HG02678 (cell line): ENCODE measurements around the gene KCNIP4.
"Not testable (repeated sequence)": the region's sequence is repeated elsewhere in the genome, so short reads cannot be mapped to it uniquely, and the experiment has no call there.

Experiments
- ATAC-seq: cut with Tn5 transposase; IDR thresholded peaks from one replicate; pipeline ENCODE4 v1.9.1; 2021; ENCODE audit warnings: mild to moderate bottlenecking, moderate library complexity; ENCODE audit not compliant: unreplicated experiment

KCNIP4 gene

GRCh38 chr4:21380861-21381260 lies 567.7 kb downstream of the KCNIP4 start:
- no peak for ATAC-seq

DNA sequence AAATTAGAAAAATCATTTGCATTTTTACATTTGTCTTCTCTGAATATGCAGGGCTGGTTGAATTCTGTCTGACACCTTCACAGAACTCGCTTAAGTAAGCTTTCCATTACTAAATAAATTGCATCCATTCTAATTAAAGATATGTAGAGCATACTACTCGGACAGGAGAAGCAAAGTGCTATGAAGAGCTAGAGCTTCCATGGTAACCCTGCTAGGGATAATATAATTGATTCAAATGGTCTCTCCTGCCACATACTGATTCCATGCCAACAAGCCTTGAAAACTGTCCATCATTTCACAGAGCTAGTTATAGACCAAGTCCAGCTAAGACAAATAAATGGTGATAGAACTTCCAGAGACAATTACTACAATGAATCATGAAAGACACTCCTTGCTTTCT lies 571.5 kb downstream of the KCNIP4 start:
- ATAC-seq, result no peak

DNA sequence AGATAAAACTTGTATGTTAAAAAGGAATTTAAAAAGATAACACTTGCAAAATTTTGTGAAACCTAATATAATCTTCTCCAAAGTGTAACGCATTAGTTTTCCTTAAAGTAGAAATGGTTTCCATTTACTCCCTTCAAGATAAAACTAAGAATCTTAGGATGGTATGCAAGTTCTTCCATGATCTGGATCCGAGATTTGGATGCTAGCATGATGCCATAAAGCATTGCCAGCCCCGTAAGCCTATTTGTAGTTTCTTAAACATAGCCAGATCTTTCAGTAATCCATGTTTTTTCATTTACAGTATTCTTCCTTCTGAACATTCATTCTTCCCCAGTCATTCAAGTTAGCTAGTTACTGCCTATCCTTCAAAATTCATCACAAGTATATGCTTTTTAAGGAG lies 572.4 kb downstream of the KCNIP4 start:
- no peak for ATAC-seq

DNA sequence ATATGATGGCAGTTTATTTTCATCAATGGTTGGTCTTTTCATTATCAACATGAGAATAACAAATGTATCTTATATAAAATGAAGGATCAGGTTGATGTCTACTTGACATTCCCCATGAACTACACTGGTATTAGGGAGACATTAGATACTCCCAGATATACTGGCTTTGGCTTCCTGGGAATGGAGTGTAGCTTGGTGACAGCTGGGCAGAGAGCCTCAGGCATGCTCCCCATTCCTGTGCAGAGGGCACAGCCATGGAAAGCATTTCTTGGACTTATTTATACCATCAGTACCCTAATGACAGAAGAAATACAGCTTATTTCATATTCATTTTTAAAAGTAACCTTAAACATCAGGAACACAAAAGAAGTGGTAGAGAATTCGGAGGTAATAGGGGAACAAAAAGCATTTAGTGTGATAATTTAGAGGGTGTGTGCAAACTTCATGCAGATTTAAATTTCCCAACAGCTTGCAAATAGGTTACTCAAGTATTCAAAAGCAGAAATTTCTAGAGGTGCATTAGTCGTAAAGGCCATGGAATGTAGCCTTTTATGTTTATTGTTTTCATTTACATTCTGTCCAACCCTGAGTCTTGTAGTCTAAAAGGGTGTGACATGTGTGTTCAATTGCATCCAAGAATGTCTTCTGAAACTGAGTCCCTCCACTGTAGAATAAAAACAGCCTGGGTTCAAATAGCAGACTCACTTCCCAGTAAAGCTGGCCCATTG lies 573.8 kb downstream of the KCNIP4 start:
- ATAC-seq, result no peak

DNA sequence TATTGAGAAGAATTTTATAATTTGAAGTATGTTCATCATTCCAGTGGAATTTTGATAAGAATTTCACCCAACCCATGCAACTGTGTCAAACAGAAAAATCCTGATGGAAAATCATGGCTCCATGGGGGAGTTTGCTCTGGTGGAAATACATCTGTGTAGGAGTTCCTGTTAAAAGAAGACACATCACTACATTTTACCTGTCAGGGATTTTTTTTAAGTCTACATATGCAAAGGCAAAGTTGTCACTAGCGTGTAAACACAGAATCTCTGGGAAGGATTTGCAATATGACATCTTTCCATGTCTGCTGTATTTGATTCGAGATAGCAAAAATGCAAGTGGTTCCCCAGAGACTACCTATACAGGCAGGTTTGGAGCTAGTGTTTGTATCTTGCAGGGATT lies 581.0 kb downstream of the KCNIP4 start:
- no peak for ATAC-seq

DNA sequence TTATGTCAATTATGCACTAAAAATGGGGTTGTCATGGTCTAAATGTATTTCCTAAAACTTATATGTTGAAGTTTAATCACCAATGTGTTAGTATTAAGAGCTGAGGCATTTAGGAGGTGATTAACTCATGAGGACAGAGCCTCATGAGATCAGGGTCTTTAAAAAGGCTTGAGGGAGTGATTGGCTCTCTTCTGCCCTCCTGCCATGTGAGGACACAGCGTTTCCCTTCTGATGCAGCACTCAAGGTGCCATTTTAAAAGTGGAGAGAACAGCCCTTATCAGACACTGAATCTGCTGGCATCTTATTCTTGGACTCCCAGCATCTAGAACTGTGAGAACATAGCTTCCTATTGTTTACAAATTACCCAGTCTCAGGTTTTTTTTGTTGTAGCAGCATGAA lies 581.7 kb downstream of the KCNIP4 start:
- no peak for ATAC-seq

DNA sequence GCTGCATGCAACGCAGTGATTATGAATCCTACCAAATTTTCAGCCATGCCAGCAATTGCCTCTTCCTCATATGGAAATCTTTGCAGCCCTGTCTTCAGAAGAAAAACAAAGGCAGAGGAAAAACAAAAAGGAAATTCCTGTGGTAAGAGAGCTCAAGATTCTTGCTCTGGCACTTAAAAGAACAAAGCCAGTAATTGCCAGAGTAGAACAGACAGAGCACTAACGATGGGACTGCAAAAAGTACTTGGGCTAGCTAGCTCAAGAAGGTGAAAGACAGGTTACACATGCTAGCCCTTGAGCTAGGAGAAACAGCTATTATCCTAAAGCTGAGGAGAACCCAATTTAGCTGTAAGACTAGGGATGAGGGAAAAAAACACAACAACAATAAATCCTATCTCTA lies 582.3 kb downstream of the KCNIP4 start:
- no peak for ATAC-seq

DNA sequence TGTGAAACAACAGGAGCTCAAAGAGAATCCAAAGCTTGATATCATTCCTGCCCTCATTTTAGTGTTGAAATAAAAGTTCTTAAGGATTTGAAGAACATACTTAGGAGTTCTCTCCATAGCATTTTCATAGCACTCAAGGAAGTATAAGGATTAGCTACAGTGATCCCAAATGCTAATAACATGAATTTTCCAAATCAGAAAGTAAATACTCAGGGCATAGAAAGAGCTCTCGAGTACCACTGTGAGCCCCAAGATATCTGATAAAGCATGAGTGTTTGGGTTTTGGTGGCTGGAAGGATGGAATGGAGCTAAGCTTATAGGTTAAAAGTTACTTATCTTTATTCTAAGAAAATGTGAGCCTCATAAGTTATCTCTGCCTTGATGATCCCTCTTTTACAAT lies 584.9 kb downstream of the KCNIP4 start:
- ATAC-seq, result no peak

DNA sequence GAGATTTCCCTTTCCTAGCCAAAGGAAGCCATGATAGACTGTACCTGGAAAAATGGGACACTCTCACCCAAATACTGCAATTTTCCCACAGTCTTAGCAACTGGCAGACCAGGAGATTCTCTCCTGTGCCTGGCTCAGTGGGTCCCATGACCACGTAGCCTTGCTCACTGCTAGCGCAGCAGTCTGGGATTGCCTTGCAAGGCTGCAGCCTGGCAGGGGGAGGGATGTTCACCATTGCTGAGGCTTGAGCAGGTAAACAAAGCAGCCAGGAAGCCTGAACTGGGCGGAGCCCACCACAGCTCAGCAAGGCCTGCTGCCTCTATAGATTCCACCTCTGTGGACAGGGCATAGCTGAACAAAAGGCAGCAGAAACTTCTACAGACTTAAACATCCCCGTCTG lies 596.2 kb downstream of the KCNIP4 start:
- not testable (repeated sequence) for ATAC-seq

DNA sequence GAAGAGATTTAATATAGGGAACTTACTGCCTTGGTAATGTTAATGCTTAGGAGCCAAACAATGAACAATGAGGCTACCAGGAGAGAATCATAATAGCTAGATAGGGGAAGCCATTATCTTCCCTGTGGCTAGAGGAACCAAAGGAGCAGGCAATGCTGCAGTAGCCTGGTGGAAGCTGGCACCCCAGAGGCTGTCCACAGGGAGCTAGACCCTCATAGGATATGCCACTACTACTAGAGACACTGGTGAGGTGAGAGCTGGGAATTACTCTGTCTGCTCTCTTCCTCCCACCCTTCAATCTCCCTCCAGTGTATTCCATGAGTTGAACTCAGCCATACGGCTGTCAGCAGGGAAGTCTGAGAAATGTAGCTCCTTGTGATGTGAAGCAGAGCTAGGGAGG lies 601.4 kb downstream of the KCNIP4 start:
- ATAC-seq, result no peak

- no peak for ATAC-seq
Observed at GRCh38 chr4:21327976-21328700, 620.4 kb downstream of the KCNIP4 start.

DNA sequence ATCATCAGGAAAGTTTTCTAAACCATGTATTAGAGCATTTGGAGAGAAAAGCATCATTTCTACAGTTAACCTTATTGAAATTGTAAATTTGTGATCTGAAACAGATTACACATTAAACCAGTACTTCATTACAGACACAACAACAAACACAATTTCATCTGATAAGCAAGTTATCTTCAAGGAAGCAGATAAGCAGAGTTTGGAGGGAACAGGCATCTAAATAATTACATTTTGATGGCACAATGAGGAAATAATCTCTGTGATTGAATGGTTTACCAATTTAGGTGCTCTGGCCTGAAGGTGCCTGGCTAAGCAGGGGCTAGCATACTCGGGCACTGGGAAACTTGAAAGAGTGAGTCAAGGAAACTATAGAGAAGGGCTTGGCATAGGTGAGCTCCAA lies 628.5 kb downstream of the KCNIP4 start:
- ATAC-seq, result no peak

DNA sequence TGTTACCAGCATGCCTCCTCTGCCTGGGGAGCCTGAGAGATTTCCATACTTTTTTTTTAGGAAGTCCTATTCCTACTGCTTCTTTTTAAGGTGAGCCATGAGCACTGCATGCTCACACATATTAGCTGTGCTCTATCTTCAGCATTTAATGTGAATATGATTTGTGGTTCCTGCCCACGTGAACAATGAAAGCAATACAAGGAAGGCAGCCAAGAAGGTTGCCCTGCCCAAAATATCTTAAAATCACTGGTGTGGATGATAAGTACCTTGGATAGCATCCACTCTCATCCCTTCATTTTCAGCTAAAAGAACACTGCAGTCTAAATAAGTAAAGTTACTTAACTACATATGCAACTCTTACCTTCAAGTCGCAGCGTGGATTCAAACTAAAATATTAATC lies 640.9 kb downstream of the KCNIP4 start:
- ATAC-seq, result no peak

DNA sequence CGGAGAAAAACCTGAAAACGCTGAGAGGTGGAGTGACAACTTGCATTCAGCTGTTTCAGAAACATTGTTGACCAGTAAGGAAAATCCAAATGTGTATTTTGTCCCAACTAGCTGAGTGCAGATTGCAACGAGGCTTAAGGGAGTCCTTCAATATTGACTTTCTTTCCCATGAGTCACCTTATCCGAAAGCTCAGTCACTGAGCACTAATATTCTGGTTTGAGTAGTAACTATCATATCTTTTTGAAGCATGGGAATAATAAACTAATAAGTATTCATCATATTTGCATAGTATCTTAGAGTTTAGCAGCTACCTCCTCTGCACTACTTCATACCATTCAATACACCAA lies 644.1 kb downstream of the KCNIP4 start:
- no peak for ATAC-seq

- ATAC-seq, result no peak
Observed at GRCh38 chr4:21290562-21290961, 658.0 kb downstream of the KCNIP4 start.

- no peak for ATAC-seq
Observed at GRCh38 chr4:21276046-21276445, 672.5 kb downstream of the KCNIP4 start.

DNA sequence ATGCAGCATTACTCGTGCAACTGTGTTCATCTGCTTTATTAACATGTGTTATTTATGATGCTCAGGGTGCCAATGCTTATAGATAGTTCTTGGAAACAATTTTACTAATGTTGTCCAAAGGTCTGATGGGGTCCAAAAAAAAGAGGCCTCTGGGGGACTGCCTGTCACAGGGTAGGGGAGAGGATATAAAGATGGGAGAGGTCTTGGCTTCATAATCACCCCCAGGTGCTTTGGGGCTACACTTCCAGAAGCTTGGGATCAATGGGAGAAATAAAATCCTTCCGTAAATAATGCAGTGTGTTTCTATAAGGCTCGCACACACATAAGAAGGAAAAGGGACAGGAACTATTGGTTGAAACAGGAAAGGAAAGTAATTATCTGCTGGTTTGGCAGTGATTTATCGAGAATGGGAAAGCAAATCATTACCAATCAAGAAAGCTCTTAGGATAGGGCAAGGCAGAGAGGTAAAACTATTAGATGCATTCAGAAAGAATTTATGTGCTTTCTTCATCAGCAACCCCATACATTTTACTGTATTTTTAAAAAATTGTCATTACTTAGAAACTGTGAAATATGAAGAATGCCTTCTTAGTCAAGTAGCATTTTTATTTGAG lies 677.0 kb downstream of the KCNIP4 start:
- no peak for ATAC-seq

DNA sequence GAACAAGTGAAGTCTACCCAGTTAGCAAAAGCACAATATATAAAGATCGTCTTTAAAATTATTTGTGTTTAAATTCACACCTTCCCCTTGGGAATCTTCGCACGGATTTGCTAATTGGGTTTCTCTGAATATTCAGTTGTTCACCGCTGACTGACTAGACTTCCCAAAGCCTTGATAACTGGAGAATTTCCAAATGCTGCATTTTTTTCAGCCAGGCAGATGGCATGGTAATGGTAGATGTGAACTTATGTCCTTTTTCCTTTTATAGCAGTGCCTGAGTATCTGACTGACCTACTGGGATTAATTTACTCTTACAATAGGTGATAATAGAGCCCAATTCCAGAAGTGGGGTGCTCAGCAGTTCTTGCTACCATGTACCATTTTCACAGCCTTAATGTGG lies 700.2 kb downstream of the KCNIP4 start:
- ATAC-seq, result no peak

DNA sequence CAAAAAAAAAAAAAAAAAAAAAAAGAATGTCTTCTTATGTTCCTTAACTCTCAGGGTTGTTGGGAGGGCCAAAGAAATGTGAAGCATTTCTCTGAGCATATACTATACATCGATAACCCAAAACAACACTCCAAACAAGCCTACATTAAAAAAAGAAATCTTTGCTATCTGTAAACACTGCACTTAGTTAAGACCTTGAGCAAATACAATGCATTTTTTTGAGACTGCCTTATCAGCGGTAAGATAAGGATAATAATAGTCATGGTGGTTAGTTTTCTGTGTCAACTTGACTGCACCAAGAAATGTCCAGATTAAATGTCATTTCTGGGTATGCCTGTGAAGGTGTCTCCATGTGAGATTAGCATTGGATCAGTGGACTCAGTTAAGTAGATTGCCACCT lies 706.4 kb downstream of the KCNIP4 start:
- no peak for ATAC-seq

DNA sequence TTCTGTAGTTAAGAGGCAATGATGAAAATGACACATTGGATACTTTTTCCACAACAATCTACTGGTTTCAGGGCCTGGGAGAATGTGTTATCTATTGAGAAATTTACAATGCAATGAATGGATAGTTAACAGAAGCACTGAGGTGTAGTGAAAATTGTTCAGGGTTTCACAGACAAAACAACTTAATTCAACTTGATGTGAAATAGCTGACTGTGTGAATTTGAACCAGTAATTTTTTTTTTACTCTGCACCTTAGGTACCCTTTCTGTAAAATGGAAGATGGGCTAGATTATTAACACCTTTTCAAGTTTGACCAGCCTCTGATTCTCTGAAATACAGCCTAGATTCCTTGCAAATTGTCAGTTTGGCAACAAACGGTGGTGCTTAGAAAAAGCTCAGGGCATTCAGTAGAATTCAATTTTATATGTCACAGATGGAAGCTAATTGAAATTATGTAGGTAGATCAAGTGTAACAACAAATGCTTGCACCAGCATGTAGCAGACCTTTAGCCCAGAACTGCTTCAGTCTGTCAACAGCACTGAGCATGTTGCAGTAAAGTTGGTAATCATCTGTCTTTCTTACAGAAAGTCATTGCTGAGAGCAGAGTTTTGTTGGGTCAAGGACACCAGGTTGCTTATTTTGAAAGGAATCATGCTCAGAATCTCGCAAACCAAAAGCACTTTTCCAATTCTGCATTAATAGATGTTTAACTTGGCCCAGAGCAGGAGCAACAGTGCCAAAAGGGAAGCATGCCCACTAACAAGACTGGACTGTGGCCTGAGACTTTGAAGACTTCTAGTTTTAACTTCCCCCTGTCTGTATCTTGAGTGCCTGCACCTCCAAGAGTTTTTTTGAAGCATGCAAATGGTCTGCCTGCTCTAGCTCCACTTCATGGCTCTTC lies 721.7 kb downstream of the KCNIP4 start:
- ATAC-seq, result no peak

DNA sequence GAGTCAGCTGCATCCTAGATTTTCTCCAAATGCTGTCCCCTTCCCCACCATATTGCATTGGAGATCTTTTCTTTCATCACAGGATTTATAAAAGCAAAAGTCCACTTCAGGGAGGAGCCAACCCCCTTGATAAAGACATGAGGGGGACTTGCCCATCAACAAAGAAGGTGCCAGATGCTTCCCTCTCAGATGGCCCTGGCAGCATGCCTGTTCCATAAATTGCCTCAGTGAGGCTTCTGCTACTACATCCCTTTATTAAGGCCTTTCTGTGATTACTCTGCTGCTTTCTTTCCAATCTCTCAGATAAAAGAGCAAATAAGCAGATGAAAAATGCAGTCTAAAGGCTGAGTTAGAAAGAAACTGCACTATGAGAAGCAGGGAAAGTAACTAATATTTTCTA lies 736.7 kb downstream of the KCNIP4 start:
- no peak for ATAC-seq
